ENCODE measurements around the gene MADCAM1.

GRCh38 chr19:554817-555216 lies 58.5 kb downstream of the MADCAM1 start:
- TF ChIP-seq POU2F2 (IDR thresholded peaks at IDR 0.05; ENCODE audit: low read depth, low read length) (no peak), POLR2AphosphoS5 (IDR thresholded peaks at IDR 0.05; ENCODE audit: low read depth, low read length) (no peak)
